EL (cell line): ENCODE results near the gene STX2.
"Not testable (repeated sequence)": the region's sequence is repeated elsewhere in the genome, so short reads cannot be mapped to it uniquely, and the experiment has no call there.

ENCODE experiments used
- DNase-seq: peaks from one replicate; pipeline ENCODE4 v3.0.0-alpha.2; 2016

Gene STX2

GRCh38 chr12:130868412-130868811, 29.4 kb upstream of the STX2 start:
- DNase-seq = no peak

DNA sequence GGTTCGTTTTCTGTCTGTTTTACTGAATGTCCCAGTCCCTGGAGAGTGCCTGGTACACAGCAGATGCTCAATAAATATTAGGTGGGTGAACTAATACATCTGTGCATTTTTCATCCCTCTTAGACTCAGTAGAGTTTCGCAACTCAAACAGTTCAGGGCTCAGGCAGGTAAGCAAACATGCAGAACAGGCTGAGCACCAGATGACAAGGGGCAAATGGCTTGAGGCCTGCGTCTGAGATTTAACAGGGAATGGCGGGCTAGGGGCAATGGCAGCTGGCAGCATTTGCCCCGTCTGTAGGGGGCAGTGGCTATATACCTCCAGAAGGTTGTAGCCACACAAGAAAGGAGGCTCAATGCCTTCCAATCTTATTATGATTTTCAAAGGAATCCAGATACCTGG, 24.2 kb upstream of the STX2 start:
- DNase-seq = no peak

DNA sequence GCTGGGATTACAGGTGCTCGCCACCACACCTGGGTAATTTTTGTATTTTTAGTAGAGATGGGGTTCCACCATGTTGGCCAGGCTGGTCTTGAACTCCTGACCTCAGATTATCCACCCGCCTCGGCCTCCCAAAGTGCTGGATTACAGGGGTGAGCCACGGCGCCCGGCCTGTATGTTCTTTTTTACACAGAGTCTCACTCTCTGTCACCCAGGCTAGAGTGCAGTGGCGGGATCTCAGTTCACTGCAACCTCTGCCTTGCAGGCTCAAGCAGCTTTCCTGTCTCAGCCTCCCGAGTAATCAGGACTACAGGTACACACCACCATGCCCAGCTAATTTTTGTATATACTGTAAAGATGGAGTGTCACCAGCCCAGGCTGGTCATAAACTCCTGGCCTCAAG, 23.7 kb upstream of the STX2 start:
- not testable (repeated sequence) for DNase-seq

- no peak for DNase-seq
These were observed 23.1 kb upstream of the STX2 start for GRCh38 chr12:130862161-130862560.

DNA sequence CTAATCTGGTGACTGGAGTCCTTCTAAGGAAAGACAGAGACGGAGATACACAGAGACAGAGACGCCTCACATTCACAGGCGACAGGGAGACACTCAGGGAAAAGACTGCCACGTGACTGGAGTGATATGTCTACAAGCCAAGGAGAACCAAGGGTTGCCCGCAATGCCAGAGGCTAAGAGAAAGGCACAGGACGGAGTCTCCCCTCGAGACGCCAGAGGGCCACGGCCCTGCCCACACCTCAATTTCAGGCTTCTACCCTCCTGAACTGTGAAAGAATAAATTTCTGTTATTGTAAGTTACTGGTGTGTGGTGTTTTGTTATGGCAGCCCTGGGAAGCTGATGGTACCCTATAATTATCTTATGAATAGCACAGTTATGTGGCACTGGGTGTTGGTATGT, 21.3 kb upstream of the STX2 start:
- DNase-seq = no peak

DNA sequence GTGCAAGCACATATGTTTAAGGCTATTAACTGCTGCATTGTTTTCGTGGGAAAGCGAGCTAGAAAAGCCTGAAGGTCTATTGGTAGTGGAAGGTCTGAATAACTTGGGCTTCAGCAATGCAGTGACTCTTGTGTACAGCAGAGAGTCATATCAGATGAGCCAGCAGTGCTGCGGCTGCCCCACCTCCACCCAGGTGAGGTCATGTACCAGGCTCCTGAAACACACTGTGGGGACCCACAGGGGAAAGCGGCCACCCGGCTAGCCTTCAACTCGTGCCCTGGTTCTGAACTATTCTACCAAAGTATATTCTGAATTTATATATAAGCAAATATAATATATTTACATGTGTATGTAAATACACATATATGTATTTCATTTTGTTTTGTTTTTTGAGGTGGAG, 20.1 kb upstream of the STX2 start:
- no peak for DNase-seq

- no peak for DNase-seq
These were observed 19.0 kb upstream of the STX2 start for GRCh38 chr12:130858084-130858483.

DNA sequence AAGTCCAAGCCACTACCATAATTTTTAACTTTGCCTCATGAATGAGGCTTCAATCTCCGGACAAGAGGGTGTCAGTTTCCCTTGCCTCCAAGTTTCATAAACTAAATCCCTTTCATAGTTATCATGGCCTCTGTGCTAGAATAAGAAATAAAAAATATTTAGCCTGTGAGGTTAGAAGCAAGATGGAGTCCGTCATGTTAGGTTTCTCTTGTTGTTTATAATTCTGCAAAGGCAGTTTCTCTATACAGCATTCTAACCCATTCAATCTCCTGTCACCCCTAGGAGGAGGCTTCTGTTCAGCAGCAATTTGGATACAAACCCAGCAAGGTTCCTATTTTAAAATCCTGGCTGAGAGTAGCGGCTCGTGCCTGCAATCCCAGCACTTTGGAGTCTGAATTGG, 17.0 kb upstream of the STX2 start:
- no peak for DNase-seq

DNA sequence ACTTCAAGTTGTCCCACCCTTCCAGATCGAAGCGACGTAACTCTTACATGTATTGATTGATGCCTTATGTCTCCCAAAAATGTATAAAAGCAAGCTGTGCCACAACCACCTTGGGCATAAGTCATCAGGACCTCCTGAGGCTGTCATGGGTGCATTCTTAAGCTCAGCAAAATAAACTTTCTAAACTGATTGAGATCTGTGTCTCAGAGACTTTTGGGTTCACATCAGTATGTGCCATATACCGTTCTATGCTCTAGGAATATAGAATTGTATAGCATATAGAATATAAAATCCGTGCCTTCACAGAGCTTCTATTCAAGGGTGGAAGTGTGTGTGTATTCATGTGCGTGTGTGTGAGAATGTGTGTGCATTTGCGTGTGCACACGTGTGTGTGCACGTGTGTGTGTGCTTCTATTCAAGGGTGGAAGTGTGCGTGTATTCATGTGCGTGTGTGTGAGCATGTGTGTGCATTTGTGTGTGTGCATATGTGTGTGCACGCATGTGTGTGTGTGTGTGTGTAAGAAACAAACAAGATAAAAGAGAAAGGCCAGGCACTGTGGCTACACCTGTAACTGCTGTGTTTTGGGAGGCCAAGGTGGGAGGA, 11.5 kb upstream of the STX2 start:
- no peak for DNase-seq

GRCh38 chr12:130849561-130850417, 10.7 kb upstream of the STX2 start:
- DNase-seq = no peak

GRCh38 chr12:130848785-130849305, 9.8 kb upstream of the STX2 start:
- DNase-seq = not testable (repeated sequence)

- DNase-seq = not testable (repeated sequence)
These were observed 9.1 kb upstream of the STX2 start for GRCh38 chr12:130848105-130848504.

DNA sequence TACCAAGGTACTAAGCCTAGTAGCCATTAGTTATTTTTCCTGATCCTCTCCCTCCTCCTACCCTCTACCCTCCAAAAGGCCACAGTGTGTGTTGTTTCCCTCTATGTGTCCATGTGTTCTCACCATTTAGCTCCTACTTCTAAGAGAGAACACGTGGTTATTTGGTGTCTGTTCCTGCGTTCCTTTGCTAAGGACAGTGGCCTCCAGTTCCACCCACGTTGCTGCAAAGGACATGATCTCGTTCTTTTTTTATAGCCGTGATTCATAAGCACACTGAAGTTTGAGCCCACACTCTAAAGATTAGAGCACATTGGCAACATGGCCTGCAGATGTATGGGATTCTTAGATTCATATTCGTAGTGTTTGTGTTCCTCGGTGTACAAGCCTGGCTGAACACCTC, 8.1 kb upstream of the STX2 start:
- DNase-seq = peak; percentile 28

GRCh38 chr12:130846369-130846768, 7.3 kb upstream of the STX2 start:
- no peak for DNase-seq

- DNase-seq = no peak
These were observed 837 bp upstream of the STX2 start for GRCh38 chr12:130839770-130840404.

- no peak for DNase-seq
These were observed 633 bp downstream of the STX2 start for GRCh38 chr12:130838284-130838950.

DNA sequence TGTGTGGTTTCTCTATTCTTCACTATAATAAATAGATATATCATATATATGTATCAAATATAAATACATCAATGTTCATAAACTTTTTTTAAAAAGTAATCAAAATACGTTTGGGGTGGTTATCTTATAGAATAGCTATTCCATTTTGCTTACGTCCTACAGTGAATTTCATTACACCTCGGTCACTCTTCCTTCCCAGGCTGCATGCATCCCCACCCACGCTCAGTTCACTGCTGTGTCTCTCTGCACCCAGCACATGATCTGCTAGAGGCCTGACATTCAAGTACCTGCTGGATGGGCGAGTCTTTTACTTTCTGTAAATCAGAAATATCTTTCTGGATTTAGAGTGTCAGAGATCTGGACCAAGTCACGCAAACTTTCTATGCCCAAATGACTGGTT, 3.6 kb downstream of the STX2 start:
- DNase-seq = no peak

GRCh38 chr12:130835011-130835410, 4.0 kb downstream of the STX2 start:
- no peak for DNase-seq

DNA sequence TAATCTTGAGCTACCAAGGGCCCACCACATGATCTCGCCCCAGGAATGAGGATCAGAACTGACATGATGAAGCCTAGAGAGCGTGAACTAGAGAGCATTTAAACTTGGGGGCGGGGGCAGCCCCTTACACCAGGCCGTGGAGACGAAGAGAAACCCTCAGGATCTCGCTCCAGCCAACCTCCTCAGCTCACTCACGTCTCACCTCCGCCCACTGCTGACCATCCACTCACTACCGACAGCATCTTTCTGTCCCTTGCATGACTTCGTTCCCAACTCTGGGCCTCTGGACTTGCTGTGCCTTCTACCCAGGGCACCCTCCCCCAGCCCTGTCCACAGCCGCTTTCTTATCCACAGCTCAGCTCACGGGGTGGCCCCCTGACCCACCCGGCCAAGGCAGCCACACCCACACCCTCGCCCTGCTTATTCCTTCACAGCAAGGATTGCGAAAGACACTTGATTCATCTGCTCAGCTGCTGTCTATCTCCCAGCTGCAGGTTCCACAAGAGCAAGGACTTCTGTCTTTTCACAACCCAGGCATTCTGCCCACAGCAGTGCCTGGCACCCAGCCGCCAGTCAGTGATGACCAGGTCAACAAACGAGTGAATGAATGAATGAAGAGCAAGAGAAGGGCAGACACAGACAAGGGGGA, 6.4 kb downstream of the STX2 start:
- peak; percentile 66 for DNase-seq

- DNase-seq = no peak
These were observed 7.1 kb downstream of the STX2 start for GRCh38 chr12:130831876-130832405.

- DNase-seq = no peak
These were observed 7.8 kb downstream of the STX2 start for GRCh38 chr12:130831246-130831645.

GRCh38 chr12:130830246-130830551, 8.9 kb downstream of the STX2 start:
- no peak for DNase-seq
